SK-N-MC (cell line): Measurements from ENCODE around the gene PYROXD2.
"Not testable (repeated sequence)": the region's sequence is repeated elsewhere in the genome, so short reads cannot be mapped to it uniquely, and the experiment has no call there.

Source experiments
- EZH2 ChIP-seq: fragments of 200-600 bp; sonication (generic); IDR thresholded peaks from one replicate; pipeline ENCODE4 v1.6.1; 2017; ENCODE audit warnings: antibody characterized with exemption
- FOXP2 ChIP-seq: optimal IDR thresholded peaks from 2 replicates; pipeline ENCODE3; 2011; ENCODE audit warnings: mild to moderate bottlenecking, moderate library complexity; ENCODE audit not compliant: insufficient read depth; ENCODE audit errors: extremely low read length, control extremely low read depth
- POLR2AphosphoS5 ChIP-seq: IDR thresholded peaks from 2 replicates; pipeline ENCODE4 v1.6.1; 2012; ENCODE audit warnings: mild to moderate bottlenecking, low read depth, low read length, borderline replicate concordance

GRCh38 chr10:98383134-98383667 lies 31.8 kb downstream of the PYROXD2 start:
- not testable (repeated sequence) for TF ChIP-seq POLR2AphosphoS5, EZH2, FOXP2
